ENCODE measurements around the gene EPAS1. TPM values are rescaled to one million over a fixed set of nuclear protein-coding genes. Genes with fewer than 3 reads are reported as not detected.

Gene EPAS1
- total and polyA plus RNA-seq, 2 of the 13 experiments (the other 11 are each of a cell fraction or from before 2014, with no cell fraction given) = 47.1 to 182 TPM

GRCh38 chr2:46314065-46314835, 17.0 kb downstream of the EPAS1 start (continued):
- TF ChIP-seq, protein P1, sequence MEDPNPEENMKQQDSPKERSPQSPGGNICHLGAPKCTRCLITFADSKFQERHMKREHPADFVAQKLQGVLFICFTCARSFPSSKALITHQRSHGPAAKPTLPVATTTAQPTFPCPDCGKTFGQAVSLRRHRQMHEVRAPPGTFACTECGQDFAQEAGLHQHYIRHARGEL (CRISPR knock-in tag; IDR thresholded peaks at IDR 0.05) = 0 out of 2 replicates have a peak, but pooled peaks have one; percentile 65
- 0 out of 2 replicates have a peak, but pooled peaks have one; percentile 26 for TF ChIP-seq SOX5 (CRISPR knock-in tag; IDR thresholded peaks at IDR 0.05; ENCODE audit: borderline replicate concordance)
- no peak for TF ChIP-seq YEATS2 (CRISPR knock-in tag; IDR thresholded peaks at IDR 0.05; ENCODE audit: borderline replicate concordance)
- TF ChIP-seq SNRNP70 (IDR thresholded peaks at IDR 0.05; ENCODE audit: low read depth, low read length) = no peak
- TF ChIP-seq FOXP1 (IDR thresholded peaks at IDR 0.05) = no peak
- peak; percentile 56 for TF ChIP-seq FOXP1 (CRISPR knock-in tag; IDR thresholded peaks at IDR 0.05)
- 0 out of 2 replicates have a peak, but pooled peaks have one; percentile 17 for TF ChIP-seq MAX (IDR thresholded peaks at IDR 0.05)
- TF ChIP-seq FOXP4 (CRISPR knock-in tag; IDR thresholded peaks at IDR 0.05) = peak; percentile 67; the same call in 1 of the 2 replicates
- 0 out of 2 replicates have a peak, but pooled peaks have one; percentile 28 for TF ChIP-seq DPF2 (CRISPR knock-in tag; IDR thresholded peaks at IDR 0.05; ENCODE audit: borderline replicate concordance, low read depth)
